GM23338 (cell line): ENCODE results near the gene LYZL1.

Experiments
- EZH2 ChIP-seq: fragments of 200-600 bp; sonication (generic); IDR thresholded peaks from one replicate; pipeline ENCODE4 v1.8.0; 2017; ENCODE audit warnings: antibody characterized with exemption, mild to moderate bottlenecking, low read depth; ENCODE audit not compliant: unreplicated experiment
- NANOG ChIP-seq: IDR thresholded peaks from 2 replicates; pipeline ENCODE4 v1.6.1; 2016; ENCODE audit warnings: antibody characterized with exemption, borderline replicate concordance
- TF ChIP-seq, protein P1 (sequence below), 2 experiments: fragments of 200-600 bp in 1 of 2; sonication (generic) in 1 of 2; conservative IDR thresholded peaks; 2 replicates each; pipeline versions ENCODE4 v1.5.1 to v1.6.1; 2016 to 2017; ENCODE audit warnings: antibody characterized with exemption in 2 of 2, low read depth in 2 of 2, mild to moderate bottlenecking in 2 of 2, moderate library complexity in 1 of 2
- TF ChIP-seq, protein P2 (sequence below): IDR thresholded peaks from one replicate; pipeline ENCODE4 v1.6.1; 2018; ENCODE audit warnings: antibody characterized with exemption; ENCODE audit not compliant: unreplicated experiment

DNA sequence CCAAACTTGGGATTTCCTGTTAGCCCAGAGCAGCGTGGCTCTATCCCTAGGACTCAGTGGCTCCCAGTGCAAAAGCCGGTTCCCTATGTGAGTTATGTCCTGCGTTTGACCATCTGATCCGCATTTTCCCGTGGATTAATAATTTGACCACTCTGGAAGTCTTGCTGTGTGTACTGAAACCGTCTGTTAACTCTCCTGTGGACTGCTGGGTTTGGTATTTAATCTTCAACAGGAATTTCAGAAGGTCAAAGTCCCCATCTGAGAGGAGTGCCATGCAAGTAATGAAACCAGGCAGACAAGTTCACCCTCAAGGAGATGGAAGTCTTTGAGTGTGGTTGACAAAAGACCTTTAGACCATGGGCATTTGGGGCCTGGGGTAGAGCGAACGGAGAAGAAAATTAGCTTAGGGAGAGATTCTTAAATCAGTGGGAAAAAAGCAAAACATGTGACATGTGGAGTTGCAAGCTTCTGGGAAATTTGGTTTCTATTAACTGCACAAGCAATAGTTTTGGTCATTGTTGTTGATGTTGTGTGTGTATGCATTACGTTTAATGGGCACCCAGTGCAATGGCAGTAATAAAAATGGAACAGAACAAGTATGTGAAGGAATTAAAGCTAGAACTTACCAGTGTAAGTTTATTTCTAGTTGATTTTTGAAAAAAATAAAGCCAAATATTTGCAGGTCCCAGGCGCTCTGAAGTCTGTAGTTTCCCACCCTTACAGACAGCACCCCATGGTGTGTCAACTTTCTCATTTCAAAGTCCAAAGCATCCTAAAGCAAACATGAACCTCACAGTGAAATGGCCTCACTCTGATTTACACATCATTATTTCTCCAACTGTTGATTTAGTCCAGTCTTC is 38.2 kb downstream of the LYZL1 start:
- TF ChIP-seq, protein P1, sequence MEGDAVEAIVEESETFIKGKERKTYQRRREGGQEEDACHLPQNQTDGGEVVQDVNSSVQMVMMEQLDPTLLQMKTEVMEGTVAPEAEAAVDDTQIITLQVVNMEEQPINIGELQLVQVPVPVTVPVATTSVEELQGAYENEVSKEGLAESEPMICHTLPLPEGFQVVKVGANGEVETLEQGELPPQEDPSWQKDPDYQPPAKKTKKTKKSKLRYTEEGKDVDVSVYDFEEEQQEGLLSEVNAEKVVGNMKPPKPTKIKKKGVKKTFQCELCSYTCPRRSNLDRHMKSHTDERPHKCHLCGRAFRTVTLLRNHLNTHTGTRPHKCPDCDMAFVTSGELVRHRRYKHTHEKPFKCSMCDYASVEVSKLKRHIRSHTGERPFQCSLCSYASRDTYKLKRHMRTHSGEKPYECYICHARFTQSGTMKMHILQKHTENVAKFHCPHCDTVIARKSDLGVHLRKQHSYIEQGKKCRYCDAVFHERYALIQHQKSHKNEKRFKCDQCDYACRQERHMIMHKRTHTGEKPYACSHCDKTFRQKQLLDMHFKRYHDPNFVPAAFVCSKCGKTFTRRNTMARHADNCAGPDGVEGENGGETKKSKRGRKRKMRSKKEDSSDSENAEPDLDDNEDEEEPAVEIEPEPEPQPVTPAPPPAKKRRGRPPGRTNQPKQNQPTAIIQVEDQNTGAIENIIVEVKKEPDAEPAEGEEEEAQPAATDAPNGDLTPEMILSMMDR (conservative IDR thresholded peaks at IDR 0.05; ENCODE audit: low read depth in 2 of 2) = no peak
- TF ChIP-seq, protein P2, sequence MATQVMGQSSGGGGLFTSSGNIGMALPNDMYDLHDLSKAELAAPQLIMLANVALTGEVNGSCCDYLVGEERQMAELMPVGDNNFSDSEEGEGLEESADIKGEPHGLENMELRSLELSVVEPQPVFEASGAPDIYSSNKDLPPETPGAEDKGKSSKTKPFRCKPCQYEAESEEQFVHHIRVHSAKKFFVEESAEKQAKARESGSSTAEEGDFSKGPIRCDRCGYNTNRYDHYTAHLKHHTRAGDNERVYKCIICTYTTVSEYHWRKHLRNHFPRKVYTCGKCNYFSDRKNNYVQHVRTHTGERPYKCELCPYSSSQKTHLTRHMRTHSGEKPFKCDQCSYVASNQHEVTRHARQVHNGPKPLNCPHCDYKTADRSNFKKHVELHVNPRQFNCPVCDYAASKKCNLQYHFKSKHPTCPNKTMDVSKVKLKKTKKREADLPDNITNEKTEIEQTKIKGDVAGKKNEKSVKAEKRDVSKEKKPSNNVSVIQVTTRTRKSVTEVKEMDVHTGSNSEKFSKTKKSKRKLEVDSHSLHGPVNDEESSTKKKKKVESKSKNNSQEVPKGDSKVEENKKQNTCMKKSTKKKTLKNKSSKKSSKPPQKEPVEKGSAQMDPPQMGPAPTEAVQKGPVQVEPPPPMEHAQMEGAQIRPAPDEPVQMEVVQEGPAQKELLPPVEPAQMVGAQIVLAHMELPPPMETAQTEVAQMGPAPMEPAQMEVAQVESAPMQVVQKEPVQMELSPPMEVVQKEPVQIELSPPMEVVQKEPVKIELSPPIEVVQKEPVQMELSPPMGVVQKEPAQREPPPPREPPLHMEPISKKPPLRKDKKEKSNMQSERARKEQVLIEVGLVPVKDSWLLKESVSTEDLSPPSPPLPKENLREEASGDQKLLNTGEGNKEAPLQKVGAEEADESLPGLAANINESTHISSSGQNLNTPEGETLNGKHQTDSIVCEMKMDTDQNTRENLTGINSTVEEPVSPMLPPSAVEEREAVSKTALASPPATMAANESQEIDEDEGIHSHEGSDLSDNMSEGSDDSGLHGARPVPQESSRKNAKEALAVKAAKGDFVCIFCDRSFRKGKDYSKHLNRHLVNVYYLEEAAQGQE = no peak
- TF ChIP-seq EZH2 (no peak), NANOG (no peak)
